GM18507 (cell line): Measurements from ENCODE around the gene EHD1.
"Not testable (repeated sequence)": the region's sequence is repeated elsewhere in the genome, so short reads cannot be mapped to it uniquely, and the experiment has no call there.

ENCODE experiments used
- DNase-seq: peaks from one replicate; pipeline ENCODE4 v3.0.0; 2011; ENCODE audit warnings: low read depth; ENCODE audit not compliant: insufficient read length; ENCODE audit errors: extremely low spot score
- FAIRE-seq: peaks from 2 replicates; lab custom pipeline; 2011; peaks lifted over from hg19 to GRCh38; lab: Jason Lieb, UNC

EHD1 gene

GRCh38 chr11:64835616-64836447 is 42.6 kb downstream of the EHD1 start:
- DNase-seq (no peak), FAIRE-seq (no peak)

GRCh38 chr11:64834723-64835615 is 43.5 kb downstream of the EHD1 start:
- no peak for DNase-seq
- no peak for FAIRE-seq

- no peak for FAIRE-seq
Measured at GRCh38 chr11:64834031-64834722, 44.2 kb downstream of the EHD1 start.

GRCh38 chr11:64833509-64833908 is 44.9 kb downstream of the EHD1 start:
- DNase-seq (no peak), FAIRE-seq (no peak)

More at GRCh38 chr11:64834031-64834722, 44.2 kb downstream of the EHD1 start:
- no peak for DNase-seq

GRCh38 chr11:64833198-64833502 is 45.3 kb downstream of the EHD1 start:
- no peak for DNase-seq
- no peak for FAIRE-seq

GRCh38 chr11:64832467-64833197 is 45.8 kb downstream of the EHD1 start:
- FAIRE-seq, result no peak
- DNase-seq, result no peak

- DNase-seq, result no peak
- FAIRE-seq, result no peak
Measured at GRCh38 chr11:64831411-64831891, 47.0 kb downstream of the EHD1 start.

- FAIRE-seq (no peak), DNase-seq (no peak)
Measured at GRCh38 chr11:64829536-64830251, 48.7 kb downstream of the EHD1 start.

- DNase-seq (no peak), FAIRE-seq (no peak)
Measured at GRCh38 chr11:64827451-64827839, 51.0 kb downstream of the EHD1 start.

- DNase-seq (no peak), FAIRE-seq (no peak)
Measured at GRCh38 chr11:64826578-64827450, 51.6 kb downstream of the EHD1 start.

GRCh38 chr11:64826062-64826461 is 52.4 kb downstream of the EHD1 start:
- FAIRE-seq, result no peak

GRCh38 chr11:64823568-64824119 is 54.8 kb downstream of the EHD1 start:
- DNase-seq (no peak), FAIRE-seq (no peak)

More at GRCh38 chr11:64826062-64826461, 52.4 kb downstream of the EHD1 start:
- DNase-seq, result no peak

- DNase-seq (no peak), FAIRE-seq (no peak)
Measured at GRCh38 chr11:64817476-64817875, 60.9 kb downstream of the EHD1 start.

- DNase-seq, FAIRE-seq: not testable (repeated sequence)
Measured at GRCh38 chr11:64815433-64815832, 63.0 kb downstream of the EHD1 start.

- peak; percentile 36 for DNase-seq
- FAIRE-seq, result peak; percentile 92
Measured at GRCh38 chr11:64814712-64815187, 63.7 kb downstream of the EHD1 start.

GRCh38 chr11:64813826-64814225 is 64.6 kb downstream of the EHD1 start:
- FAIRE-seq (no peak), DNase-seq (no peak)

- DNase-seq (no peak), FAIRE-seq (no peak)
Measured at GRCh38 chr11:64810891-64811272, 67.5 kb downstream of the EHD1 start.
